HFFc6 (cell line): Measurements from ENCODE around the gene IL31. TPM values are rescaled to one million over a fixed set of nuclear protein-coding genes. Genes with fewer than 3 reads are reported as not detected.

Experiments
- DNase-seq: peaks from one replicate; pipeline ENCODE4 v3.0.0-alpha.2; 2018
- H3K27ac Mint-ChIP-seq: 2 replicates; pipeline ENCODE4 v1.8.0; 2020; ENCODE audit warnings: mild to moderate bottlenecking, mixed read lengths
- H3K27me3 Mint-ChIP-seq: 2 replicates; pipeline ENCODE4 v1.8.0; 2021; ENCODE audit warnings: mild to moderate bottlenecking, moderate library complexity, mixed read lengths; ENCODE audit not compliant: insufficient read depth
- H3K36me3 Mint-ChIP-seq: 2 replicates; pipeline ENCODE4 v1.8.0; 2021; ENCODE audit warnings: low read depth, mixed read lengths
- H3K4me1 Mint-ChIP-seq: 2 replicates; pipeline ENCODE4 v1.8.0; 2020; ENCODE audit warnings: low read depth, mixed read lengths
- H3K4me3 Mint-ChIP-seq: 2 replicates; pipeline ENCODE4 v1.8.0; 2020; ENCODE audit warnings: mild to moderate bottlenecking, moderate library complexity, mixed read lengths
- H3K9me3 Mint-ChIP-seq: 2 replicates; pipeline ENCODE4 v1.8.0; 2020; ENCODE audit warnings: mild to moderate bottlenecking, mixed read lengths
- CTCF ChIP-seq: fragments of 200-600 bp; sonication (generic); IDR thresholded peaks from 2 replicates; pipeline ENCODE4 v1.5.0; 2021; ENCODE audit warnings: antibody characterized with exemption, mild to moderate bottlenecking
- total RNA-seq, 6 experiments: library from RNA; stranded (reverse); fragmentation: NEBNext Ultra II Directional; extraction: Animal tissue kit (Norgen Biotek cat#: 25700); gene quantifications; 2 replicates in 1 of 6; 3 replicates in 5 of 6; pipeline ENCODE4 v1.2.3, GENCODE V29; 2021

The IL31 gene
- total RNA-seq, 6 experiments from 2014 or later: not detected

- Mint-ChIP-seq H3K4me3 (no peak overlapping the region), H3K27me3 (peaks cover 24% of the 10 kb centered on the region), H3K27ac (no peak overlapping the region), H3K9me3 (no peaks in the 10 kb centered on the region), H3K36me3 (peaks cover 13% of the 10 kb centered on the region), H3K4me1 (no peaks in the 10 kb centered on the region)
- no peak for TF ChIP-seq CTCF
- DNase-seq: no peak
Observed at GRCh38 chr12:122206976-122207375, 33.0 kb upstream of the IL31 start.

- H3K4me1 Mint-ChIP-seq: no peaks in the 10 kb centered on the region
- DNase-seq: no peak
- H3K9me3 Mint-ChIP-seq: no peaks in the 10 kb centered on the region
- peaks cover 24% of the 10 kb centered on the region for H3K27me3 Mint-ChIP-seq
- no peak for TF ChIP-seq CTCF
- H3K36me3 Mint-ChIP-seq: peaks cover 13% of the 10 kb centered on the region
- no peak overlapping the region for H3K4me3 Mint-ChIP-seq
- no peak overlapping the region for H3K27ac Mint-ChIP-seq
Observed at GRCh38 chr12:122206111-122206881, 32.3 kb upstream of the IL31 start.

GRCh38 chr12:122205053-122205925 is 31.3 kb upstream of the IL31 start:
- no peak for TF ChIP-seq CTCF
- DNase-seq: no peak
- no peaks in the 10 kb centered on the region for H3K9me3 Mint-ChIP-seq
- no peak overlapping the region; the same call in 1 of the 2 replicates for H3K27ac Mint-ChIP-seq
- H3K4me3 Mint-ChIP-seq: peak overlapping the region; percentile 23
- peaks cover 24% of the 10 kb centered on the region for H3K27me3 Mint-ChIP-seq
- peaks cover 13% of the 10 kb centered on the region for H3K36me3 Mint-ChIP-seq
- H3K4me1 Mint-ChIP-seq: no peaks in the 10 kb centered on the region

- TF ChIP-seq CTCF: no peak
- Mint-ChIP-seq H3K4me3 (peak overlapping the region; percentile 23), H3K9me3 (no peaks in the 10 kb centered on the region), H3K4me1 (peaks cover 5% of the 10 kb centered on the region; the same call in 1 of the 2 replicates), H3K27me3 (peaks cover 24% of the 10 kb centered on the region), H3K27ac (no peak overlapping the region), H3K36me3 (peaks cover 13% of the 10 kb centered on the region)
- DNase-seq: no peak
Observed at GRCh38 chr12:122204167-122205052, 30.4 kb upstream of the IL31 start.
